ENCODE measurements around the gene VMAC. TPM values are rescaled to one million over a fixed set of nuclear protein-coding genes. Genes with fewer than 3 reads are reported as not detected.

The VMAC gene
- total RNA-seq, 1 experiment from 2014 or later = 7.1 TPM

- no peak for DNase-seq
Measured at GRCh38 chr19:5905114-5905778, 574 bp downstream of the VMAC start.

GRCh38 chr19:5907241-5907640, 2.6 kb downstream of the VMAC start:
- intact Hi-C loops (cut with micrococcal nuclease; ENCODE audit: unreplicated experiment) = no loop called here
- no peaks in the 10 kb centered on the region for H3K9me3 ChIP-seq (ENCODE audit: insufficient read depth, low read depth)
- H3K4me1 ChIP-seq (replicated peaks; ENCODE audit: insufficient read depth) = peaks cover 4% of the 10 kb centered on the region; the same call in 1 of the 2 replicates
- H3K27ac ChIP-seq = no peak overlapping the region
- no peak for DNase-seq
- no peak overlapping the region for H3K4me3 ChIP-seq
- ChIA-PET CTCF (no interaction called here), POLR2A (ENCODE audit: unreplicated experiment) (no interaction called here)
- no peak overlapping the region for H2AFZ ChIP-seq
- H3K4me2 ChIP-seq = no peak overlapping the region
- no peaks in the 10 kb centered on the region for H3K36me3 ChIP-seq (ENCODE audit: low read depth)
- H3F3A ChIP-seq (ENCODE audit: insufficient read depth, low read depth) = no peaks in the 10 kb centered on the region
- no peaks in the 10 kb centered on the region for H3K9me2 ChIP-seq (ENCODE audit: insufficient read depth)
- no peaks in the 10 kb centered on the region; the same call in 1 of the 2 replicates for H4K20me1 ChIP-seq (ENCODE audit: insufficient read depth)
- H3K27me3 ChIP-seq (ENCODE audit: insufficient read depth, low read depth) = no peaks in the 10 kb centered on the region
- H3K79me2 ChIP-seq (ENCODE audit: low read depth) = peaks cover 13% of the 10 kb centered on the region
- BruUV-seq (replicated peaks) = no TSS peak
- TF ChIP-seq EZH2 (IDR thresholded peaks at IDR 0.05; ENCODE audit: low read depth) = no peak
- no peak for TF ChIP-seq CTCF (conservative IDR thresholded peaks at IDR 0.05)

More at GRCh38 chr19:5905114-5905778, 574 bp downstream of the VMAC start:
- BruUV-seq (replicated peaks) = TSS peak; percentile 23
- Histone ChIP-seq H4K20me1 (ENCODE audit: insufficient read depth) (peaks cover 8% of the 10 kb centered on the region; the same call in 1 of the 2 replicates), H3K4me1 (replicated peaks; ENCODE audit: insufficient read depth) (peaks cover 7% of the 10 kb centered on the region; the same call in 1 of the 2 replicates), H3K27me3 (ENCODE audit: insufficient read depth, low read depth) (no peaks in the 10 kb centered on the region), H3F3A (ENCODE audit: insufficient read depth, low read depth) (no peaks in the 10 kb centered on the region), H2AFZ (peak overlapping the region; percentile 91), H3K9me2 (ENCODE audit: insufficient read depth) (no peaks in the 10 kb centered on the region), H3K36me3 (ENCODE audit: low read depth) (no peaks in the 10 kb centered on the region), H3K79me2 (ENCODE audit: low read depth) (peaks cover 33% of the 10 kb centered on the region), H3K9me3 (ENCODE audit: insufficient read depth, low read depth) (no peaks in the 10 kb centered on the region), H3K4me2 (peak overlapping the region; percentile 79), H3K4me3 (peak overlapping the region; percentile 88), H3K27ac (no peak overlapping the region)
- intact Hi-C loops (cut with micrococcal nuclease; ENCODE audit: unreplicated experiment) = loop anchor here (2.0 kb wide), 1 partner anchor 54 kb away; the partner anchor contains the start of gene FUT3
- ChIA-PET POLR2A (ENCODE audit: unreplicated experiment) (no interaction called here), CTCF (no interaction called here)
- TF ChIP-seq CTCF (conservative IDR thresholded peaks at IDR 0.05) (no peak), EZH2 (IDR thresholded peaks at IDR 0.05; ENCODE audit: low read depth) (no peak)

GRCh38 chr19:5908773-5909442, 4.2 kb downstream of the VMAC start:
- H3K79me2 ChIP-seq (ENCODE audit: low read depth) = no peaks in the 10 kb centered on the region
- H3F3A ChIP-seq (ENCODE audit: insufficient read depth, low read depth) = no peaks in the 10 kb centered on the region
- no peak for DNase-seq
- ChIA-PET CTCF (no interaction called here), POLR2A (ENCODE audit: unreplicated experiment) (no interaction called here)
- H3K4me2 ChIP-seq = no peak overlapping the region
- TF ChIP-seq CTCF (conservative IDR thresholded peaks at IDR 0.05) (no peak), EZH2 (IDR thresholded peaks at IDR 0.05; ENCODE audit: low read depth) (no peak)
- intact Hi-C loops (cut with micrococcal nuclease; ENCODE audit: unreplicated experiment) = no loop called here
- no peak overlapping the region for H3K27ac ChIP-seq
- no TSS peak for BruUV-seq (replicated peaks)
- no peaks in the 10 kb centered on the region for H3K9me2 ChIP-seq (ENCODE audit: insufficient read depth)
- no peak overlapping the region for H2AFZ ChIP-seq
- H3K9me3 ChIP-seq (ENCODE audit: insufficient read depth, low read depth) = no peaks in the 10 kb centered on the region
- 0 out of 2 replicates have a peak, but pooled peaks cover 4% of the 10 kb centered on the region for H3K4me1 ChIP-seq (replicated peaks; ENCODE audit: insufficient read depth)
- H3K36me3 ChIP-seq (ENCODE audit: low read depth) = no peaks in the 10 kb centered on the region
- H3K27me3 ChIP-seq (ENCODE audit: insufficient read depth, low read depth) = no peaks in the 10 kb centered on the region
- no peaks in the 10 kb centered on the region for H4K20me1 ChIP-seq (ENCODE audit: insufficient read depth)
- H3K4me3 ChIP-seq = no peak overlapping the region
